GM18861 (cell line): ENCODE measurements around the gene LCN12.
A peak's percentile ranks its signal among the peaks of the same experiment; 100 is the strongest.
"Not testable (repeated sequence)": the region's sequence is repeated elsewhere in the genome, so short reads cannot be mapped to it uniquely, and the experiment has no call there.

Source experiments
- ATAC-seq: cut with Tn5 transposase; IDR thresholded peaks from one replicate; pipeline ENCODE4 v1.9.1; 2021; ENCODE audit not compliant: unreplicated experiment

The LCN12 gene

DNA sequence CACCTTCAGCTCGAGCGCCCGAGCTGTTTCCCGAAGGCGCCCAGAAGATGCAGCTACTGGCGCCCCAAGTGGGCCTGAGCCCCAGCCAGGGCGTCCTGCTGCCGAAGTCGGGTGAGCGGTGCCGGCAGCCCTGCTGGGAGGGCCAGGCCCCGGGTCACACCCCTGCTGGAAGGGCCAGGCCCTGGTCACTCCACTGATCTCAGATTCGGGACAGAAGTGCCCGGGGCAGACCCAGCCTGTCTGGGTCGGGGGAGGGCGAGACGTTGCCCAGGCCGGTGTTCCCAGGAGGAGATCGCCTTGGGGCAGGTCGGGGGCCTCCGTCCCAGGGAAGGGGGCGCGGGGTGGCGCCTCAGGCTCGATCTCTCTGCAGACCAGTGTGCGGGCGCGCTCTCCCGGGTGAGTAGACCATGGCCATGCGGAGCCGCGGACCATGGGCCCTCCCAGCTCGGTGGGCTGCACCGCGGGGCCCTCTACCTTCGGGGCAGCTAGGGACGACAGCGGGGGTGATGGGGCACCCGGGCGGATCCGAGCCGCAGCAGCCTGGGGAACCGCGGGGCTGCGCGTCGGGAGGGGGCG lies 33.0 kb downstream of the LCN12 start:
- no peak for ATAC-seq

GRCh38 chr9:136985853-136986252 lies 33.8 kb downstream of the LCN12 start:
- no peak for ATAC-seq

DNA sequence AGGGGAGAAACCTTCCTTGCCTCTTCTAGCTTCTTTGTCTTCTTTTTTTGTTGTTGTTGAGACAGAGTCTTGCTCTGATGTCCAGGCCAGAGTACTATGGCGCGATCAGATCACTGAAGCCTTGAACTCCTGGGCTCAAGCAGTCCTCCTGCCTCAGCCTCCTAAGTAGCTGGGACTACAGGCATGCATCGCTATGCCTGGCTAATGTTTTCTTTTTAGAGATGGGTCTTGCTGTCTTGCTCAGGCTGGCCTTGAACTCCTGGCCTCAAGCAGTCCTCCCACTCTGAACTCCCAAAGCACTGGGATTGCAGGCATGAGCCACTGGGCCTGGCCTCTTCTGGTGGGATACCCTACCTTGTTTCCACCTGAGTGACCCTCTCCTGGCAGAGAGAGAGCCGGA lies 36.8 kb downstream of the LCN12 start:
- ATAC-seq, result no peak

- no peak for ATAC-seq
Observed at GRCh38 chr9:136990242-136990911, 38.3 kb downstream of the LCN12 start.

- ATAC-seq, result peak; percentile 59
Observed at GRCh38 chr9:136991993-136992818, 40.1 kb downstream of the LCN12 start, which contains the start of gene PAXX. TSS of gene PAXX (plus strand) at chr9:136992422. CDS start at chr9:136992444, 22 bp downstream.

- ATAC-seq, result peak; percentile 15
Observed at GRCh38 chr9:136992819-136993369, 40.8 kb downstream of the LCN12 start.

- no peak for ATAC-seq
Observed at GRCh38 chr9:136994180-136994887, 42.3 kb downstream of the LCN12 start.

DNA sequence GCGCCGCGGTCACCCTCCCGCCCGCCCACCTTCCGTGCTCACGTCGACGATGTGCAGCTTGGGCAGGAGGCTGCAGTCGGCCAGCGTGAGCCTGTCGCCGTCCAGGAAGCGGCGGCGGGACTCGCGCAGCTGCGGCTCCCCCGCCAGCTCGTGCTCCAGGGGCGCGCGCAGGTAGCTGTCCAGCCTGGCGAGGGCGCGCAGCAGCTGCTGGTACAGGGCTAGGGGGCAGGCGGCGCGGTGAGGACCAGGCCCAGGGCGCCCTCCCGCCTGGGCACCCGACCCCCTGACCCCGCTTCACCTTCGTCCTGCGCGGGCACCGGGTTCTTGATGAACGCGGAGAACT lies 42.8 kb downstream of the LCN12 start:
- ATAC-seq, result no peak

GRCh38 chr9:136995362-136995761 lies 43.3 kb downstream of the LCN12 start:
- no peak for ATAC-seq

- ATAC-seq, result no peak
Observed at GRCh38 chr9:136995772-136996311, 43.8 kb downstream of the LCN12 start.

GRCh38 chr9:136996361-136997292 lies 44.6 kb downstream of the LCN12 start, which contains the start of gene CLIC3:
TSS of gene CLIC3 (minus strand) at chr9:136996568. CDS start at chr9:136996543, 25 bp downstream.
- no peak for ATAC-seq

- no peak for ATAC-seq
Observed at GRCh38 chr9:136997371-136997770, 45.3 kb downstream of the LCN12 start.

DNA sequence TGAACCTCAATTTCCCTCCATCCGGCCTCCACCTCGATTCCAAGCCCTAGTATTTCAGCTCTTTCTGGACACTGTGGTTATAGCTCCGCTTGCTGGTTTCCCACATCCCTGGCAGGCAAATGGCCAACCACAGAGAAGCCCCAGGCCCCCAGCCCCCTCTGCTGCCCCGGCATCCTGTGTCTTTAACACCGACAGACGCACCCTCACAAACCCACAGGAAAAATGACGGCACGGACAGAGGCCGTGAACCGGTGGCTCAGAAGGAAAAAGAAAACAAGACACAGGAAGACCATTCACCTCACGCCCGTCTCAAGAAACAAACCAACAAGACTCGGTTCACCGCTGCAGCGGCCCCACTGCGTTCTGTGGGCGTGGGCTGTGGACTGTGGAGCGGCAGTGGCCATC lies 45.8 kb downstream of the LCN12 start:
- no peak for ATAC-seq

DNA sequence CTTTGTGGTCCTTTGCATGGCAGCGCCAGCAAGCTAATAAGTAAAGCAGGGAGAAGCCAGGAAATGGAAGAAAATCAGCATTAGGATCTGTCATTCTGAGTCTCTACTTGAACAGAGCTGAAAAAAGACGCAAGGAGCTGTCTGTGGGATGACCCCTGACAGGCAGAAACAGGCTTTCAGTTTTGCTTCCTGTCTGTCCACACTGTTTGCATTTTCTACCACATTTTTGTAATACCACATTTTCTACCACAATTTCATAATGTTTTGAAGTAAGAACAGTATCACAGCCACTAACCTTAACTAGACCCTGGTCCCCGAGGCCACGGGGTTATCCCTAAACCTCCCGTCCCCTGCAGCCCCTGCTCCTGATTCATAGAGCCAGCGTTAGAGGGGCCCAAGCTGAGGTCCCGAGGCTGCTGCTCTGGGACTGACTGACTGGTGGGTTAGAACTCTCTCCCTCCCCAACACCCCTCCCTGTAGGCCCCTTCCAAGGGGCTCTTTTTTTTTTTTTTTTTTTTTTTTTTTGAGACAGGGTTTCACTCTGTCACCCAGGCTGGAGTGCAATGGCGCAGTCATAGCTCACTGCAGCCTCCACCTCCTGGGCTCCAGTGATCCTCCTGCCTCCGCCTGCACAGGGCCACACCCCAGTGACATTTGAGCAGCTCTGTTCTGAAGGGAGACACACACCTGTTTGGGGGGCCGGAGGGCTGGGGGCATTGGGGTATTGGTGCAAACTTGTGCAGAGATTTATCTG lies 48.3 kb downstream of the LCN12 start:
- peak; percentile 80 for ATAC-seq

- ATAC-seq, result no peak
Observed at GRCh38 chr9:137001857-137002645, 50.0 kb downstream of the LCN12 start.

DNA sequence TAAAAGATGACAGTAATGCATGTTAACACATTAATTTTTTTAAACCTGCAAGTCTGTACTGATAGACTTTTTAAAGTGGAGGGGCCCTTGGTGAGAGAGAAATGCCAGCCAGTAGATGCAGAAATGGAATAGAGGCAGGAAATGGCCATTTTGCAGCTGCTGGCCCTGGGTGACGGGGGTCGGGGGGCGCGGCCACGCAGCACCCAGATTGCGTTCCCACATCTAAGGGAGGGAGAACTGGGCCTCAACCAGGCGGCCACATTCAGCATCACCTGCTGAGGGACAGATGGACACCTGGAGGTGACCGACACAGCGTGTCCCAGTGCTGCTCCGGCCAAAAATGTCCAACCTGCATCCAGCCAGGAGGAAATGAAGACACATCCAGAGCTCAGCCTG lies 50.6 kb downstream of the LCN12 start:
- ATAC-seq, result no peak

GRCh38 chr9:137004285-137004684 lies 52.2 kb downstream of the LCN12 start:
- ATAC-seq, result not testable (repeated sequence)
